ENCODE results near the gene THPO.

GRCh38 chr3:184417619-184418327 is 39.8 kb upstream of the THPO start:
- TF ChIP-seq CTCF (IDR thresholded peaks at IDR 0.05; ENCODE audit: low read length) (peak; percentile 98), EZH2 (optimal IDR thresholded peaks at IDR 0.05; ENCODE audit: low read depth, low read length) (no peak)

All from MM.1S (cell line).